ENCODE results near the gene PAPSS1.

DNA sequence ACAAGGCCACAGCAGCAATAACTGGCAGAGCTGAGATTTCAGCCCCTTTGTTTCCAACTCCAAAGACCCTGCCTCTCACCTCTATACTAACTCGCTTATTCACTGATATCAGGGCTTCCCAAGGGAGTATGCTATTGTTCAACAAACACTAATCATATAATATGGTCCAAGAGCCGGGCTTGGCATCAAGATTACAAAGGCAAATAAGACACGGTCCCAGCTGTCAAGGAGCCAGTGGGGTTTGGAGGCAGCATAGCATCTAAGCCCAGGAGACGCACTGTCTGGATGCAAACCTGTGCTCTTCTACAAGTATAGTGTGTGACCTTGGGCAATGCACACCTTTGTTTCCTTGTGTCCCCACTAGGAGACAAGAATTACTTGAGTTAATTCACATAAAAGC is 28.7 kb downstream of the PAPSS1 start:
- TF ChIP-seq, protein P1, sequence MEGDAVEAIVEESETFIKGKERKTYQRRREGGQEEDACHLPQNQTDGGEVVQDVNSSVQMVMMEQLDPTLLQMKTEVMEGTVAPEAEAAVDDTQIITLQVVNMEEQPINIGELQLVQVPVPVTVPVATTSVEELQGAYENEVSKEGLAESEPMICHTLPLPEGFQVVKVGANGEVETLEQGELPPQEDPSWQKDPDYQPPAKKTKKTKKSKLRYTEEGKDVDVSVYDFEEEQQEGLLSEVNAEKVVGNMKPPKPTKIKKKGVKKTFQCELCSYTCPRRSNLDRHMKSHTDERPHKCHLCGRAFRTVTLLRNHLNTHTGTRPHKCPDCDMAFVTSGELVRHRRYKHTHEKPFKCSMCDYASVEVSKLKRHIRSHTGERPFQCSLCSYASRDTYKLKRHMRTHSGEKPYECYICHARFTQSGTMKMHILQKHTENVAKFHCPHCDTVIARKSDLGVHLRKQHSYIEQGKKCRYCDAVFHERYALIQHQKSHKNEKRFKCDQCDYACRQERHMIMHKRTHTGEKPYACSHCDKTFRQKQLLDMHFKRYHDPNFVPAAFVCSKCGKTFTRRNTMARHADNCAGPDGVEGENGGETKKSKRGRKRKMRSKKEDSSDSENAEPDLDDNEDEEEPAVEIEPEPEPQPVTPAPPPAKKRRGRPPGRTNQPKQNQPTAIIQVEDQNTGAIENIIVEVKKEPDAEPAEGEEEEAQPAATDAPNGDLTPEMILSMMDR (conservative IDR thresholded peaks at IDR 0.05; ENCODE audit: low read length) = no peak
- TF ChIP-seq EZH2phosphoT487 (IDR thresholded peaks at IDR 0.05; ENCODE audit: borderline replicate concordance) = no peak

Measured in Loucy (cell line).